Upper lobe of left lung (tissue), 4 donors: Measurements from ENCODE around the gene PARN.

Experiments
- POLR2AphosphoS5 ChIP-seq, 2 donors: sonication (generic); formaldehyde crosslinking; IDR thresholded peaks; one replicate each; pipeline ENCODE4 v1.5.1; 2017; ENCODE audit warnings: antibody characterized with exemption in 2 of 2
- TF ChIP-seq, protein P1 (sequence below), 6 experiments: fragments of 450-650 bp in 4 of 6; fragments of 200-600 bp in 2 of 6; sonication (generic) in 2 of 6; IDR thresholded peaks; one replicate each; pipeline ENCODE4 v1.5.1; 2016 to 2019; ENCODE audit warnings: antibody characterized with exemption in 6 of 6

DNA sequence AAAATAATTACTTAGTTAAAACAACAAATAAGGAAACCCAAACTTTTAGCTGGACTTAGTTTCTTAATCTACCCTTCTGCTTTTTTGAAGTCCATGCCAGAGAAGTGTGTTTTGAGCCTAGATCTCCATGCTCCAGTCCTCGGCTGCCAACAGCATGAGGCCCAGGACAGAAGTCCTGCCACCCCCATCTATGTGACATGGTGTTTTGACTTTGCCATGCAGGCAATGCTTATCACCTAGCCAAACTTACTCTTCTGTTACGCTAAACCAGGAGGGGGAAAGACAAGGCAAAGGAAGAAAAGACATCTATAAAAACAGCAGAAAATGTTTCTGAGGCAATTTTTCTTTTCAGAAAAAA lies 119.5 kb downstream of the PARN start:
- TF ChIP-seq, protein P1, sequence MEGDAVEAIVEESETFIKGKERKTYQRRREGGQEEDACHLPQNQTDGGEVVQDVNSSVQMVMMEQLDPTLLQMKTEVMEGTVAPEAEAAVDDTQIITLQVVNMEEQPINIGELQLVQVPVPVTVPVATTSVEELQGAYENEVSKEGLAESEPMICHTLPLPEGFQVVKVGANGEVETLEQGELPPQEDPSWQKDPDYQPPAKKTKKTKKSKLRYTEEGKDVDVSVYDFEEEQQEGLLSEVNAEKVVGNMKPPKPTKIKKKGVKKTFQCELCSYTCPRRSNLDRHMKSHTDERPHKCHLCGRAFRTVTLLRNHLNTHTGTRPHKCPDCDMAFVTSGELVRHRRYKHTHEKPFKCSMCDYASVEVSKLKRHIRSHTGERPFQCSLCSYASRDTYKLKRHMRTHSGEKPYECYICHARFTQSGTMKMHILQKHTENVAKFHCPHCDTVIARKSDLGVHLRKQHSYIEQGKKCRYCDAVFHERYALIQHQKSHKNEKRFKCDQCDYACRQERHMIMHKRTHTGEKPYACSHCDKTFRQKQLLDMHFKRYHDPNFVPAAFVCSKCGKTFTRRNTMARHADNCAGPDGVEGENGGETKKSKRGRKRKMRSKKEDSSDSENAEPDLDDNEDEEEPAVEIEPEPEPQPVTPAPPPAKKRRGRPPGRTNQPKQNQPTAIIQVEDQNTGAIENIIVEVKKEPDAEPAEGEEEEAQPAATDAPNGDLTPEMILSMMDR (IDR thresholded peaks at IDR 0.05): no peak
- no peak for TF ChIP-seq POLR2AphosphoS5 (IDR thresholded peaks at IDR 0.05)
